HG03460 (cell line): Measurements from ENCODE around the gene HSPB7.
"Not testable (repeated sequence)": the region's sequence is repeated elsewhere in the genome, so short reads cannot be mapped to it uniquely, and the experiment has no call there.

Source experiments
- ATAC-seq: cut with Tn5 transposase; IDR thresholded peaks from one replicate; pipeline ENCODE4 v1.9.1; 2021; ENCODE audit not compliant: unreplicated experiment

Gene HSPB7

DNA sequence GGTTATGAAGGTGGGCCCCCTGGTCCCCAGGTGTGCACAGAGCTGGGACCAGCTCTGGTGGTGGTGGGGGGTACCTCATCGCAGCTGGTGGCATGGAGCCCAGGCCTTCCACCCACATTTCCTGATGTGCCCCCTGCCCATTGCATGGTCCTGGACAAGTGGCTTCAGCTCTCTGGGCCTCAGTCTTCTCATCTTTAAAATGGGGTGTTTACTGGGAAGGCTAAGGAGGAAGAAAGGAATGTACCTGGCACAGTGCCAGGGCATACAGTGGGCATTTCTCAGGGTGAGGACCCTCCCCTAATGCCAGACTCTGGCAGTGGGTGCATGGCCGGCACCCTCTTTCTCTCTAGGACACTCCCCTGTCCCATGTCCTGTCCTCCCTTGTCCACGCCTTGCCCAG is 33.2 kb upstream of the HSPB7 start:
- no peak for ATAC-seq

GRCh38 chr1:16050328-16050727 is 32.5 kb upstream of the HSPB7 start:
- no peak for ATAC-seq

DNA sequence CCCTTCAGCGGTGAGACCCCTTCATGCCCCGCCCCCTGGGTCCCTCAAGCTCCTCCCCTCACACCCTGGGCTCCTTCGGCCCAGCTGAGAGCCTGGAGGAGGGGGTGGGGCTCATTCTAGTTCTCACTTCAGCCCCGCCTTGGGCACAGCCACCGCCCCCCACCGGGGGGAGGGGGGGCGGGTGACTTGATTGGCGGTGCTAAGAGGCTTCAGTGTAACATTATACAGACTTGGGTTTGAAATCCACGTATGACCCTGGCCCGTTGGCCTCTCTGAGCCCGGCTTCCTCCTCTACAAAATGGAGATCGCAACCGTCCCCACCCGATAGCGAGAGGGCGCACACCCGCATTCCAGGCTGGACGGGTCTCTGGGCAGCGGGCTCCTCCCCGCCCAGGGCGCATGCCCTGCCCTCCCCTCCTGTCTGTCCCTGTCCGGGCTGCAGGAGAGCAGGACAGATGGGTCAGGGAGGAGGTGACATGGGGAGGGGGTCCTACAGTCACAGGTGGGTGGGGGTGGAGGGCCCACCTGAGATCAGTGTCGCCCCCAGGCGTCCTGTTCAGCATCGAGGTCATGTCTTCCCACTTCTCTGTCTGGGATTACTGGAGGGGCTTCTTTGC is 30.8 kb upstream of the HSPB7 start:
- ATAC-seq, result no peak

DNA sequence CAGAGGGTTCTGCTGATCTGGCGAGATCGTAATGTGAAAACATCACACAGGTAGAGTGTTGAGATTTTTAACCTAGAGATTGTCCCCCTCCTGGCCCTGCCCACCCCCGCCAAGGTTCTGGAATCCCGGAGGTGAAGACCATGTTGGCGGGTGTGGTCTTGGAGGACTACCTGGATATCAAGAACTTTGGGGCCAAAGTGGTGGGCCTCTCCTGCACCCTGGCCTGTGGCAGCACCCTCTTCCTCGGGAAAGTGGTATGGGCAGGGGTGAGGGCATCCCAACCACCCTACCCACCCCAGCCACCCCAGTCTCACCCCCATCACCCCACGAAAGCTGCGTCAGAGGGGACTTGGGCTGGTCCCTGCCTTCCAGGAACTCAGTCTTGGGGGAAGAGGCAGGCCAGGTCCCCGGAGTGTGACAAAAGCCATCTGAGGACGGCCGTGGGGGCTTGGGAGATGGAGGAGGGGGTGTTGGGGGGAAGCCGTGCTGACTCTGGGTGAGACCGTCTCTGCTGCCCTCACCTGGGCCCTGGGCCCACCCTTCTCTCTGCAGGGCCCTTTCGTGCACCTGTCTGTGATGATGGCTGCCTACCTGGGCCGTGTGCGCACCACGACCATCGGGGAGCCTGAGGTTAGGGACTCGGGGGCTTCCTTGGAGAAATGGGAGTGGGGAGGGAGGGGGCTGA is 30.1 kb upstream of the HSPB7 start:
- no peak for ATAC-seq

DNA sequence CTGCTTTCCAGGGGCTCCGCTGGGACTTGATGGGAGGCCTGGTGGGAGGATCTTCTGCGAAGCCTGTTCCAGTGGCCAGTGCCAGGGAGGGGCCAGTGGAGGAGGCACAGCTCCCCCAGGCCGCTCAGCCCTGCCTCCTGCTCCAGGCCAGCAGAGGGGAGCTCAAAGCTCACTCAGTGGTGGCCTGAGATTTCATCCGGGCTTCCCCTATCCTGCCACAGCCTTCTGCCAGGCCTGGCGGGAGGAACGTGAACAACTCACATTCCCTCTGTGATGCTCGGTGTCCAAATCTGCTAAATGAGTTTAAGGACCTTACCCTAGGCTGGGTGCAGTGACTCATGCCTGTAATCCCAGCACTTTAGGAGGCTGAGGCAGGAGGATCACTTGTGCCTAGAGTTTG is 29.0 kb upstream of the HSPB7 start:
- no peak for ATAC-seq

- ATAC-seq, result no peak
Measured at GRCh38 chr1:16043950-16044349, 26.1 kb upstream of the HSPB7 start.

- no peak for ATAC-seq
Measured at GRCh38 chr1:16043521-16043920, 25.7 kb upstream of the HSPB7 start, which contains the start of gene CLCNKB. TSS of gene CLCNKB (plus strand) at chr1:16043782. CDS start at chr1:16044493, 711 bp downstream.

DNA sequence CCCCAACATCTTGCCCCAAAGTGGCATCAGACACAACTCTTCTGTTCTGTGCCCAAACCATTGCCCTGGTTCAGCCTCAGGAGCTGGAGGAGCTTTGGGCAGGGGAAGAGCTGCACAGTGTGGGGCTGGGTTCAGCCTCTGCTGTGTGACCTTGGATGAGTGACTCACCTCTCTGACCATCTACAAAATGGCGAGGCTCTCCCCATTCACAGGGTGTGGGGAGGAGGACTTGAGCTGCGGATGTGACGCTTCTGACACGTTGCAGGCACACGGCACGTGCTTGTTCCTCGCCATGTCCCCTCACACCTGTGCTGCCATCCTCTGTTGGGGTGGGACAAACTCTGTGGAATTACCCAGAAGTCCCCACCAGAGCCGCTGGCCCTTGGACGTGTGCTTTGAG is 24.8 kb upstream of the HSPB7 start:
- ATAC-seq, result not testable (repeated sequence)

GRCh38 chr1:16042096-16042495 is 24.3 kb upstream of the HSPB7 start:
- no peak for ATAC-seq

- no peak for ATAC-seq
Measured at GRCh38 chr1:16041200-16041599, 23.4 kb upstream of the HSPB7 start.

GRCh38 chr1:16039871-16040270 is 22.0 kb upstream of the HSPB7 start:
- ATAC-seq, result not testable (repeated sequence)

DNA sequence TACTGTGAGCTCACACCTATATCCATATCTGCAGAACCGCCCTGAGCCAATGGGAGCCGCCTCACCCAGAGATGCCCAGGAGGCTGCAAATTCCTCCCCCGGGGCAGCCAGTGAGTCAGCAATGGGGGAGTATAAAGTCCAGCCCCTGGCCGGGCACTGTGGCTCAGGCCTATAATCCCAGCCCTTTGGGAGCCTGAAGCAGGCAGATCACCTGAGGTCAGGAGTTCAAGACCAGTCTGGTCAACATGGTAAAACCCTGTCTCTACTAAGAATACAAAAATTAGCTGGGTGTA is 20.7 kb upstream of the HSPB7 start:
- ATAC-seq, result no peak

DNA sequence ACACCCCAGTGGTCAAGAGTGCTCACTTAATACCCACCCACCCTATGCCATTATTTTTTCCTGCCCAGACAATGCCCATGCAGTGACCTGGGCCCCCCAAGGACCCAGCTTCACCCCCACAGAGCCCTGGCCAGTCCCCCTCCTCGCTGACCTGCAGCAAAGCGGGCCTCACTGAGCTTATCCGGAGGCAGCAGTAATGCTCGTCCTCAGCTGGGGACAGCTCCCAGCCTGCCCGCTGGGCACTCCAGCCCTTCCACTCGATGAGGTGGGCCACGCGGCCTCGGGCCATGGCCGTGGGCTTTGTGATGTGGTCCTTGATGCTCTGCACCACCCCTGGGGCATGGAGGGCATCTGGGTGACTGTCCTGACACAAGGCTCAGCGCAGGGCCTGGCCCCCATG is 18.6 kb upstream of the HSPB7 start:
- ATAC-seq, result not testable (repeated sequence)

DNA sequence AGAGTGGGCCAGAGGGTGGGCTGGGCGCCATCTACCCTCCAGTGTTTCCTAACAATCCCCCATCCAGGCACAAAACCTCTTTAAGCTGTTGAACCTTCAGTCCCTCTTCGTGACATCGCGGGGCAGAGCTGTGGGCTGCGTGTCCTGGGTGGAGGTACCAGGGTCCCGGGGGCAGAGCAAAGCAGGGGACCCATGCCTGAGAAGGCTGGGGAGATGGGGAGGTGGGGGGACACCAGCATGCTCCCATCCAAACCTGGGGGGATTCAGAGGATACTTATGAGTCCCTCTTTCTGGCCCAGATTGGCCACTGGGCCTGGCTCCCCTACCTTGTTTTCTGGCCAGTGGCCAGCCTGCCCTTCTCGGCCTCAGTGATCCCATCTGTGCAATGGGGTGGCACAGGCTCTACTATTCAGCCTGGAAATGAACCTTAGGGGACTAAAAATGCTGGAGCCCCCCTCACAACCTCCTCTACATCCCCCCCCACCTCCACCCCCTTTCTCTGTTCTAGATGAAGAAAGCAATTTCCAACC is 15.3 kb upstream of the HSPB7 start:
- not testable (repeated sequence) for ATAC-seq

- peak; percentile 56 for ATAC-seq
Measured at GRCh38 chr1:16032388-16033102, 14.7 kb upstream of the HSPB7 start.

- ATAC-seq, result no peak
Measured at GRCh38 chr1:16031551-16031950, 13.7 kb upstream of the HSPB7 start.

DNA sequence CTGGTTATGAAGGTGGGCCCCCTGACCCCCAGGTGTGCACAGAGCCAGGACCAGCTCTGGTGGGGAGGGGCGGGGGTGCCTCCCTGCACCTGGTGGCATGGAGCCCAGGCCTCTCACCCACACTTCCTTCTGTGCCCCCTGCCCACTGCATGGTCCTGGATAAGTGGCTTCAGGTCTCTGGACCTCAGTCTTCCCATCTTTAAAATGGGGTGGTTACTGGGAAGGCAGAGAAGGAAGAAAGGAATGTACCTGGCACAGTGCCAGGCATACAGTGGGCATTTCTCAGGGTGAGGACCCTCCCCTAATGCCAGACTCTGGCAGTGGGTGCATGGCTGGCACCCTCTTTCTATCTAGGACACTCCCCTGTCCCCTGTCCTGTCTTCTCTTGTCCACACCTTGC is 11.4 kb upstream of the HSPB7 start:
- no peak for ATAC-seq

DNA sequence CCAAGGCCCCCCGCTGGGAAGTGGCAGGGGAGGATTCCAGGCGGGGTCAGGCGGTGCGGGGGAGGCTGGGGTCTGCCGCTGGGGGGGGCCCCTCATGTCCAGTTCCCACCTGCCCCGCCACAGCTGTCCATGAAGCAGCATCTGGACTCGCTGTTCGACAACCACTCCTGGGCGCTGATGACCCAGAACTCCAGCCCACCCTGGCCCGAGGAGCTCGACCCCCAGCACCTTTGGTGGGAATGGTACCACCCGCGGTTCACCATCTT is 11.1 kb upstream of the HSPB7 start:
- ATAC-seq, result not testable (repeated sequence)

GRCh38 chr1:16028237-16029002 is 10.6 kb upstream of the HSPB7 start:
- no peak for ATAC-seq

- ATAC-seq, result no peak
Measured at GRCh38 chr1:16026723-16027484, 9.1 kb upstream of the HSPB7 start.

DNA sequence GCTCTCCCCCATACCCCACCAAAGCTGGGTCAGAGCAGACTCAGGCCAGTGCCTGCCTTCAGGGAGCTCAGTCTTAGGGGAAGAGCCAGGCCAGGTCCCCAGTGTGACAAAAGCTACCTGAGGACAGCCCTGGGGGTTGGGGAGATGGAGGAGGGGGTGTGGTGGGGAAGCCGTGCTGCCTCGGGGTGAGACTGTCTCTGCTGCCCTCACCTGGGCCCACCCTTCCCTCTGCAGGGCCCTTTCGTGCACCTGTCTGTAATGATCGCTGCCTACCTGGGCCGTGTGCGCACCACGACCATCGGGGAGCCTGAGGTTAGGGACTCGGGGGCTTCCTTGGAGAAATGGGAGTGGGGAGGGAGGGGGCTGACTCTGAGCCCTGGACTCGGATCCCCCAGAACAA is 8.5 kb upstream of the HSPB7 start:
- ATAC-seq, result not testable (repeated sequence)
